Neural progenitor cell (in vitro differentiated cells): ENCODE measurements around the gene NFATC2. TPM values are rescaled to one million over a fixed set of nuclear protein-coding genes. Genes with fewer than 3 reads are reported as not detected.
"Not testable (repeated sequence)": the region's sequence is repeated elsewhere in the genome, so short reads cannot be mapped to it uniquely, and the experiment has no call there.

Source experiments
- DNase-seq: peaks from one replicate; pipeline ENCODE4 v3.0.0-alpha.2; 2016; ENCODE audit warnings: low spot score
- H2AFZ ChIP-seq: fragments of 200-600 bp; sonication (generic); replicated peaks from 2 replicates; pipeline ENCODE4 v1.6.1; 2016; ENCODE audit warnings: antibody characterized with exemption
- H3F3A ChIP-seq: fragments of 200-600 bp; sonication (generic); 2 replicates; pipeline ENCODE4 v1.6.1; 2016; ENCODE audit warnings: antibody characterized with exemption, low read depth
- H3K27ac ChIP-seq: fragments of 200-600 bp; sonication (generic); 2 replicates; pipeline ENCODE4 v1.5.1; 2016; ENCODE audit warnings: mild to moderate bottlenecking
- H3K27me3 ChIP-seq: fragments of 200-600 bp; sonication (generic); 2 replicates; pipeline ENCODE4 v1.6.1; 2016; ENCODE audit warnings: mild to moderate bottlenecking, moderate library complexity
- H3K36me3 ChIP-seq: fragments of 200-600 bp; sonication (generic); 2 replicates; pipeline ENCODE4 v1.5.1; 2016
- H3K4me1 ChIP-seq: fragments of 200-600 bp; sonication (generic); 2 replicates; pipeline ENCODE4 v1.6.1; 2016; ENCODE audit warnings: mixed run types
- H3K4me2 ChIP-seq: fragments of 200-600 bp; sonication (generic); 2 replicates; pipeline ENCODE4 v1.6.1; 2016
- H3K4me3 ChIP-seq: fragments of 200-600 bp; sonication (generic); 2 replicates; pipeline ENCODE4 v1.5.1; 2016
- H3K79me2 ChIP-seq: fragments of 200-600 bp; sonication (generic); 2 replicates; pipeline ENCODE4 v1.6.1; 2016; ENCODE audit warnings: low read depth
- H3K9ac ChIP-seq: fragments of 200-600 bp; sonication (generic); 2 replicates; pipeline ENCODE4 v1.6.1; 2016
- H3K9me3 ChIP-seq: fragments of 200-600 bp; sonication (generic); 2 replicates; pipeline ENCODE4 v1.5.1; 2016; ENCODE audit warnings: low read depth
- H4K20me1 ChIP-seq: fragments of 200-600 bp; sonication (generic); 2 replicates; pipeline ENCODE4 v1.6.1; 2016; ENCODE audit warnings: low read depth
- H3K27ac Mint-ChIP-seq: 3 replicates; pipeline ENCODE4 v1.8.0; 2021; ENCODE audit warnings: mixed read lengths
- H3K27me3 Mint-ChIP-seq: 2 replicates; pipeline ENCODE4 v1.8.0; 2022; ENCODE audit warnings: low read depth, mild to moderate bottlenecking, inconsistent platforms, moderate library complexity, mixed read lengths; ENCODE audit not compliant: insufficient read depth
- H3K36me3 Mint-ChIP-seq: 3 replicates; pipeline ENCODE4 v1.8.0; 2021; ENCODE audit warnings: mixed read lengths
- H3K4me1 Mint-ChIP-seq: 3 replicates; pipeline ENCODE4 v1.8.0; 2021; ENCODE audit warnings: mixed read lengths
- H3K4me3 Mint-ChIP-seq: 3 replicates; pipeline ENCODE4 v1.8.0; 2021; ENCODE audit warnings: mild to moderate bottlenecking, moderate library complexity, mixed read lengths
- H3K9me3 Mint-ChIP-seq: 3 replicates; pipeline ENCODE4 v1.8.0; 2020; ENCODE audit warnings: mixed read lengths
- EZH2 ChIP-seq: fragments of 200-600 bp; sonication (generic); IDR thresholded peaks from 2 replicates; pipeline ENCODE4 v1.6.1; 2017; ENCODE audit warnings: antibody characterized with exemption, mild to moderate bottlenecking, moderate library complexity
- EZH2phosphoT487 ChIP-seq: fragments of 200-600 bp; sonication (generic); IDR thresholded peaks from 2 replicates; pipeline ENCODE4 v1.6.1; 2017; ENCODE audit warnings: antibody characterized with exemption
- total RNA-seq: library from RNA; depleted of rRNA; stranded (reverse); fragments of >200 nt; gene quantifications from 2 replicates; pipeline ENCODE4 v1.2.3, GENCODE V29; 2015; ENCODE audit warnings: low replicate concordance
- TF ChIP-seq, protein P1 (sequence below): fragments of 200-600 bp; sonication (generic); IDR thresholded peaks from 2 replicates; pipeline ENCODE4 v1.5.1; 2017; ENCODE audit warnings: antibody characterized with exemption, mild to moderate bottlenecking

NFATC2 gene
- total RNA-seq, 1 donor from 2014 or later, result 0.19 TPM

GRCh38 chr20:51570739-51571459 lies 28.4 kb upstream of the NFATC2 start:
- H3K4me1 ChIP-seq, result no peaks in the 10 kb centered on the region
- H4K20me1 ChIP-seq, result no peaks in the 10 kb centered on the region
- Mint-ChIP-seq H3K9me3 (peaks cover 5% of the 10 kb centered on the region), H3K27me3 (peaks cover 13% of the 10 kb centered on the region), H3K36me3 (no peaks in the 10 kb centered on the region), H3K4me1 (peaks cover 3% of the 10 kb centered on the region), H3K4me3 (no peak overlapping the region), H3K27ac (no peak overlapping the region)
- no peaks in the 10 kb centered on the region for H3K9me3 ChIP-seq
- no peak overlapping the region for H3K9ac ChIP-seq
- TF ChIP-seq EZH2phosphoT487 (no peak), EZH2 (no peak)
- TF ChIP-seq, protein P1, sequence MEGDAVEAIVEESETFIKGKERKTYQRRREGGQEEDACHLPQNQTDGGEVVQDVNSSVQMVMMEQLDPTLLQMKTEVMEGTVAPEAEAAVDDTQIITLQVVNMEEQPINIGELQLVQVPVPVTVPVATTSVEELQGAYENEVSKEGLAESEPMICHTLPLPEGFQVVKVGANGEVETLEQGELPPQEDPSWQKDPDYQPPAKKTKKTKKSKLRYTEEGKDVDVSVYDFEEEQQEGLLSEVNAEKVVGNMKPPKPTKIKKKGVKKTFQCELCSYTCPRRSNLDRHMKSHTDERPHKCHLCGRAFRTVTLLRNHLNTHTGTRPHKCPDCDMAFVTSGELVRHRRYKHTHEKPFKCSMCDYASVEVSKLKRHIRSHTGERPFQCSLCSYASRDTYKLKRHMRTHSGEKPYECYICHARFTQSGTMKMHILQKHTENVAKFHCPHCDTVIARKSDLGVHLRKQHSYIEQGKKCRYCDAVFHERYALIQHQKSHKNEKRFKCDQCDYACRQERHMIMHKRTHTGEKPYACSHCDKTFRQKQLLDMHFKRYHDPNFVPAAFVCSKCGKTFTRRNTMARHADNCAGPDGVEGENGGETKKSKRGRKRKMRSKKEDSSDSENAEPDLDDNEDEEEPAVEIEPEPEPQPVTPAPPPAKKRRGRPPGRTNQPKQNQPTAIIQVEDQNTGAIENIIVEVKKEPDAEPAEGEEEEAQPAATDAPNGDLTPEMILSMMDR, result no peak
- H3K79me2 ChIP-seq, result no peaks in the 10 kb centered on the region
- no peaks in the 10 kb centered on the region for H3K27me3 ChIP-seq
- peak overlapping the region; percentile 34 for H2AFZ ChIP-seq
- no peak overlapping the region for H3K27ac ChIP-seq
- H3K4me2 ChIP-seq, result no peak overlapping the region
- no peaks in the 10 kb centered on the region for H3F3A ChIP-seq
- H3K4me3 ChIP-seq, result no peak overlapping the region
- H3K36me3 ChIP-seq, result no peaks in the 10 kb centered on the region
- no peak for DNase-seq

DNA sequence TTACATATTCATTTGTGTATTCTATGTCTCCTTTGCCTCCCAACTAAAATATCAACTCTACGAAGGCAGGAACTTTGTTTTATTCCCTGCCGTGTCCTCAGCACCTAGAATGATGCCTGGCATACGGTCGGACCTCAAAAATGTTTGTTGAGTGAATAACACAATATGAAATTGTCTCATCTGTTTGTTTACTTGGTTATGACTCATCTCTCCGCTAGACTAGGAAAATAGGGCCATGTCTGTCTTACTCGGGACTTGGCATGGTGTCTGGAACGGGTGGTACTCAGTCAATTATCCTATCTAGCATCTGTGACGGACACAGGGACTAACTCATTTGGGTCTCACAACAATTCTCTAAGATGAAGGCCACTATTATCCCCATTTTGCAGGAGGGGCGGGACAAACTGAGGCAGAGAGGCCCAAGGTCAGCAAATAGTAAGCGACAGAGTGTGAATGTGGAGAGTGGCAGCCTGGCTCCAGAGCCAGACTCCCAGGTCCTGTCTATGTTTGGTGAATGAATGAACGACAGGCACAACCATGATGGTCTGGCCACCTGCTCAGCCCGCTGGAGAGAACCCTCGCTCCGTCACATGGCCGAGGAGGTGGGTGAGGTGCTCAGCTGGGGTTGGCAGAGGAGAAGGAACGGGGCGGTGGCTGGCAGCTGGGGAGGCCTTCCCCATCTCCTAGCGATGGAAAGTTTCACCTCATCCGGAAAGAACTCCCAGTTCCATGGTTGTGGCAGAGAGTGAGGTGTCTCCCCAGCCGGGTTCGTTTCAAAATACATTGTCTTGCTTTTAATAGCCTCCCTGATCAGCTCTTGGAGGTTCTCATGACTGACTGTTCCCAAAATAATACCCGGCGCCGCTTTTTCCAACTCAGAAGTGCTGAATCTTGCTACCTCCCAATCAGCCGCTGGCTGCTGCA lies 27.6 kb upstream of the NFATC2 start:
- Histone ChIP-seq H4K20me1 (no peaks in the 10 kb centered on the region), H2AFZ (no peak overlapping the region), H3K4me1 (no peaks in the 10 kb centered on the region), H3K4me3 (no peak overlapping the region), H3K9me3 (no peaks in the 10 kb centered on the region), H3K4me2 (no peak overlapping the region), H3K27ac (no peak overlapping the region), H3F3A (no peaks in the 10 kb centered on the region), H3K27me3 (no peaks in the 10 kb centered on the region), H3K79me2 (no peaks in the 10 kb centered on the region), H3K36me3 (no peaks in the 10 kb centered on the region), H3K9ac (no peak overlapping the region)
- no peaks in the 10 kb centered on the region for H3K36me3 Mint-ChIP-seq
- DNase-seq, result no peak
- peaks cover 15% of the 10 kb centered on the region for H3K27me3 Mint-ChIP-seq
- TF ChIP-seq EZH2, result no peak
- H3K27ac Mint-ChIP-seq, result no peak overlapping the region
- H3K4me1 Mint-ChIP-seq, result peaks cover 7% of the 10 kb centered on the region
- no peak overlapping the region for H3K4me3 Mint-ChIP-seq
- H3K9me3 Mint-ChIP-seq, result peaks cover 5% of the 10 kb centered on the region

DNA sequence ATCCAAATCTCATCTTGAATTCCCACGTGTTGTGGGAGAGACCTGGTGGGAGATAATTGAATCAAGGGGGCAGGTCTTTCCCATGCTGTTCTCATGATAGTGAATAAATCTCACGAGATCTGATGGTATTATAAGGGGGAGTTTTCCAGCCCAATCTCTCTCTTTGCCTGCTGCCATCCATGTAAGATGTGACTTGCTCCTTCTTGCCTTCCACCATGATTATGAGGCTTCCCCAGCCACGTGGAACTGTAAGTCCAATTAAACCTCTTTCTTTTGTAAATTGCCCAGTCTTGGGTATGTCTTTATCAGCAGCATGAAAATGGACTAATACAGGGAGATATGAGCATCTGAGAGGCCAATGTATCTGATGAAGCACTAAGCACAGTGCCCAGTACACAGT lies 26.0 kb upstream of the NFATC2 start:
- not testable (repeated sequence) for H3K27ac Mint-ChIP-seq, DNase-seq, H3F3A ChIP-seq, H3K4me3 ChIP-seq, H3K4me3 Mint-ChIP-seq, H4K20me1 ChIP-seq, H3K9me3 ChIP-seq, H3K4me2 ChIP-seq, H3K4me1 ChIP-seq, H2AFZ ChIP-seq, H3K79me2 ChIP-seq, H3K36me3 Mint-ChIP-seq, H3K27ac ChIP-seq, H3K9me3 Mint-ChIP-seq, H3K9ac ChIP-seq, H3K36me3 ChIP-seq
- peaks cover 19% of the 10 kb centered on the region for H3K27me3 Mint-ChIP-seq
- H3K27me3 ChIP-seq, result peaks cover 15% of the 10 kb centered on the region
- H3K4me1 Mint-ChIP-seq, result peaks cover 14% of the 10 kb centered on the region

DNA sequence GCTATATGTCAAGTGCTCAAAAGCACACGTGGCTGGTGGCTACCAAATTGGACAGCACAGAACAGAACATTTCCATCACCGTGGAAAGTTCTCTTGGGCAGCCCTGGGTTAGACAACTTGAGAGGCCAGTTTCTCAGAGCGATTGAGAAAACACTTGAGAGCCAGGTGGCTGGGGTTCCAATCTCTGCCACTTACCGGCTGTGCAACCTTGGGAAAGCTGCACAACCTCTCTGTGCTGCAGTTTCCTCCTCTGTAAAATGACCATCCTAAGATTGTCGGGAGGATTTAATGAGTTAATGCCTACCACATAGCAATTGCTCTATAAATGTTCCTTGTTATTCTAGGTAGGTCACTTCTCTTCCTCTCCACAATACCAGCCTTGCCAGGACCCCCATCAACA lies 25.1 kb upstream of the NFATC2 start:
- no peaks in the 10 kb centered on the region for H3K4me1 ChIP-seq
- no peak overlapping the region for H3K4me2 ChIP-seq
- no peak overlapping the region for H3K4me3 ChIP-seq
- Mint-ChIP-seq H3K4me3 (peak overlapping the region; percentile 36), H3K27ac (no peak overlapping the region), H3K27me3 (peaks cover 22% of the 10 kb centered on the region), H3K4me1 (peaks cover 22% of the 10 kb centered on the region), H3K9me3 (peaks cover 5% of the 10 kb centered on the region), H3K36me3 (no peaks in the 10 kb centered on the region)
- no peaks in the 10 kb centered on the region for H3K79me2 ChIP-seq
- no peak for DNase-seq
- no peaks in the 10 kb centered on the region for H3K36me3 ChIP-seq
- H4K20me1 ChIP-seq, result peaks cover 2% of the 10 kb centered on the region
- H3F3A ChIP-seq, result peaks cover 12% of the 10 kb centered on the region
- TF ChIP-seq EZH2, result no peak
- TF ChIP-seq EZH2phosphoT487, result no peak
- TF ChIP-seq, protein P1, result no peak
- H3K9me3 ChIP-seq, result no peaks in the 10 kb centered on the region
- H2AFZ ChIP-seq, result no peak overlapping the region
- H3K27ac ChIP-seq, result no peak overlapping the region
- no peak overlapping the region for H3K9ac ChIP-seq
- H3K27me3 ChIP-seq, result peaks cover 24% of the 10 kb centered on the region
